Stimulated activated CD4-positive, alpha-beta T cell treated with anti-CD3 and anti-CD28 coated beads, TNF-alpha, amount 100 ng/mL, for 1 hour (primary cell): ENCODE measurements around the gene ARAF.

ENCODE experiments used
- DNase-seq, 3 donors: peaks; one replicate each; pipeline ENCODE4 v3.0.0-alpha.2; 2020; ENCODE audit warnings: low read depth in 3 of 3, low spot score in 1 of 3

Gene ARAF

DNA sequence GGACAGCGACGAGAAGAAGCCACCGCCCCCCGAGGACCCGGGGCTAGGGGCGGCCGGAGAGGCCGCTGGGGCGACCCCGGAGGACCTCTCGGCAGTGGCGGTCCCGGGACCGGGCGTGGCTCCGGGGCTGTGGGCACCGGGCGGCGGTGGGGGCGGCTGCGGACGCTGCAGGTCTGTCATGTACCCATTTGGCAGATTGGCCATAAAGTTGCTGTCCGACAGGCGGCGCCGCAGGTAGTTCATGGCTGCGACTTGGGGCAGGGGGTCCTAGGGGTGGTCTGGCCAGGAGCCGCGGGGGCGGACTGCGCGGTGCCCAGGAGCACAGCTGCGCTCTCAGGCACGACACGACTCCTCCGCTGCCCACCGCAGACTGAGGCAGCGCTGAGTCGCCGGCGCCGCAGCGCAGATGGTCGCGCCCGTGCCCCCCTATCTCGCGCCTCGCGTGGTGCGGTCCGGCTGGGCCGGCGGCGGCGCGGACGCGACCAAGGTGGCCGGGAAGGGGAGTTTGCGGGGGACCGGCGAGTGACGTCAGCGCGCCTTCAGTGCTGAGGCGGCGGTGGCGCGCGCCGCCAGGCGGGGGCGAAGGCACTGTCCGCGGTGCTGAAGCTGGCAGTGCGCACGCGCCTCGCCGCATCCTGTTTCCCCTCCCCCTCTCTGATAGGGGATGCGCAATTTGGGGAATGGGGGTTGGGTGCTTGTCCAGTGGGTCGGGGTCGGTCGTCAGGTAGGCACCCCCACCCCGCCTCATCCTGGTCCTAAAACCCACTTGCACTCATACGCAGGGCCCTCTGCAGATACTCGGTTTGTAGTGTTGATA is 58.7 kb downstream of the ARAF start, which contains the start of gene SYN1:
SYN1 (minus strand) TSS at position 372 of the 817 bp plus-strand sequence; CDS start at position 243, 129 bp downstream.
- peak; percentile 53 to 68 (median 64) for DNase-seq

DNA sequence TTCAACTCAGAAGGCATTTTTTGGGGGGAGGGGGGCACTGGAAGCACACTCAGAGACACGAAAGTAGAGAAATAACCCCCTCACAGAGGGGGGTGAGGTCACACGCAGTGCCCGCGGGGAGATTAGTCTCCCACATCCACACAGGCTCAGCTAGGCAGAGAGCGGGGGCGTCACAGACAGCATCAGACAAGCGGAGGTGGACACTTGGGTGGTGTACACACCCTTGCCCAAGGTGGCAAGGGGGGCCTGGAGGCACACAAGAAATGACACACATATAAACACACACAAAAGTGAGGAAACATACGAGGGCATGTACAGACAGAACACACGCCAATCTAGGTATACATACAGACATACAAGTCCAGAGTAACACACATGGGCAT is 59.3 kb downstream of the ARAF start:
- DNase-seq: no peak
